DND-41 (cell line): ENCODE data around the gene MYBPC1.

Experiments used
- ATAC-seq: fragments of 200-7000 bp; cut with Tn5 transposase; 3 replicates; pipeline ENCODE4 v1.9.1; 2021; ENCODE audit warnings: low read depth; ENCODE audit not compliant: insufficient read depth
- DNase-seq: peaks from one replicate; pipeline ENCODE4 v3.0.0-alpha.2; 2020
- H2AFZ ChIP-seq: 2 replicates; pipeline ENCODE4 v1.6.0; 2012; ENCODE audit warnings: low read depth, low read length
- H3K27ac ChIP-seq: 2 replicates; pipeline ENCODE4 v1.5.1; 2012; ENCODE audit warnings: low read length, inconsistent platforms
- H3K27me3 ChIP-seq: fragments of 200-600 bp; sonication (generic); 2 replicates; pipeline ENCODE4 v1.6.0; 2012; ENCODE audit warnings: low read length, mild to moderate bottlenecking, inconsistent platforms; ENCODE audit not compliant: insufficient read depth, poor library complexity
- H3K36me3 ChIP-seq: 2 replicates; pipeline ENCODE4 v1.5.1; 2012; ENCODE audit warnings: low read length, inconsistent platforms; ENCODE audit not compliant: insufficient read depth
- H3K4me1 ChIP-seq: 2 replicates; pipeline ENCODE4 v1.5.1; 2012; ENCODE audit warnings: mild to moderate bottlenecking, low read length; ENCODE audit not compliant: insufficient read depth
- H3K4me2 ChIP-seq: 2 replicates; pipeline ENCODE4 v1.6.0; 2012; ENCODE audit warnings: mild to moderate bottlenecking, moderate library complexity, low read length, inconsistent platforms; ENCODE audit not compliant: insufficient read depth
- H3K4me3 ChIP-seq, 2 experiments: fragments of 200-600 bp in 1 of 2; shearing (Covaris generic) in 1 of 2; 2 replicates each; pipeline ENCODE4 v1.5.1; 2012 to 2016; ENCODE audit warnings: inconsistent platforms in 2 of 2, low read length in 2 of 2, mild to moderate bottlenecking in 2 of 2, low read depth in 1 of 2, moderate library complexity in 1 of 2
- H3K79me2 ChIP-seq: 2 replicates; pipeline ENCODE4 v1.6.0; 2012; ENCODE audit warnings: low read length, inconsistent platforms; ENCODE audit not compliant: insufficient read depth
- H3K9ac ChIP-seq: 2 replicates; pipeline ENCODE4 v1.6.0; 2012; ENCODE audit warnings: low read depth, mild to moderate bottlenecking, inconsistent platforms, low read length, moderate library complexity
- H3K9me3 ChIP-seq: 2 replicates; pipeline ENCODE4 v1.5.1; 2012; ENCODE audit warnings: low read length, moderate library complexity, mild to moderate bottlenecking, inconsistent platforms; ENCODE audit not compliant: insufficient read depth, severe bottlenecking
- H4K20me1 ChIP-seq: 2 replicates; pipeline ENCODE4 v1.6.0; 2012; ENCODE audit warnings: low read length; ENCODE audit not compliant: insufficient read depth
- CTCF ChIP-seq: IDR thresholded peaks from 2 replicates; pipeline ENCODE4 v1.5.1; 2012; ENCODE audit warnings: borderline replicate concordance, low read length, moderate library complexity, mild to moderate bottlenecking; ENCODE audit not compliant: poor library complexity, severe bottlenecking; ENCODE audit errors: extremely low read depth
- EZH2 ChIP-seq: IDR thresholded peaks from 3 replicates; pipeline ENCODE4 v1.6.1; 2012; ENCODE audit warnings: borderline replicate concordance, low read depth, mild to moderate bottlenecking, moderate library complexity, low read length, inconsistent platforms; ENCODE audit not compliant: severe bottlenecking

The MYBPC1 gene

GRCh38 chr12:101598483-101598882 lies 3.7 kb downstream of the MYBPC1 start:
- no peak overlapping the region for H3K4me3 ChIP-seq

GRCh38 chr12:101599311-101599710 lies 4.5 kb downstream of the MYBPC1 start:
- no peak overlapping the region for H3K4me2 ChIP-seq
- TF ChIP-seq EZH2 (no peak), CTCF (no peak)
- no peak for DNase-seq

More at GRCh38 chr12:101598483-101598882, 3.7 kb downstream of the MYBPC1 start:
- TF ChIP-seq CTCF (no peak), EZH2 (no peak)
- Histone ChIP-seq H3K4me2 (no peak overlapping the region), H3K36me3 (no peaks in the 10 kb centered on the region), H3K9ac (no peak overlapping the region), H2AFZ (no peak overlapping the region), H3K79me2 (no peaks in the 10 kb centered on the region), H3K27me3 (peaks cover 3% of the 10 kb centered on the region), H3K4me1 (no peaks in the 10 kb centered on the region), H4K20me1 (no peaks in the 10 kb centered on the region), H3K9me3 (no peaks in the 10 kb centered on the region), H3K27ac (no peak overlapping the region)
- no peak for DNase-seq
- no peak for ATAC-seq

GRCh38 chr12:101599771-101600484 lies 5.2 kb downstream of the MYBPC1 start:
- no peak for DNase-seq
- Histone ChIP-seq H3K9ac (no peak overlapping the region), H3K9me3 (no peaks in the 10 kb centered on the region), H4K20me1 (no peaks in the 10 kb centered on the region), H3K4me2 (no peak overlapping the region), H3K79me2 (no peaks in the 10 kb centered on the region), H3K27ac (no peak overlapping the region), H3K4me3 (no peak overlapping the region), H3K36me3 (no peaks in the 10 kb centered on the region), H3K4me1 (no peaks in the 10 kb centered on the region), H3K27me3 (peaks cover 7% of the 10 kb centered on the region), H2AFZ (no peak overlapping the region)
- TF ChIP-seq EZH2 (no peak), CTCF (no peak)
- no peak for ATAC-seq

More at GRCh38 chr12:101599311-101599710, 4.5 kb downstream of the MYBPC1 start:
- Histone ChIP-seq H3K36me3 (no peaks in the 10 kb centered on the region), H3K4me3 (no peak overlapping the region), H3K79me2 (no peaks in the 10 kb centered on the region), H4K20me1 (no peaks in the 10 kb centered on the region), H3K4me1 (no peaks in the 10 kb centered on the region), H3K9ac (no peak overlapping the region), H3K9me3 (no peaks in the 10 kb centered on the region), H3K27me3 (peaks cover 3% of the 10 kb centered on the region), H2AFZ (no peak overlapping the region), H3K27ac (no peak overlapping the region)
- no peak for ATAC-seq
